NCI-H2227 (cell line): Measurements from ENCODE around the gene SF3B5.
A peak's percentile ranks its signal among the peaks of the same experiment; 100 is the strongest.
"Not testable (repeated sequence)": the region's sequence is repeated elsewhere in the genome, so short reads cannot be mapped to it uniquely, and the experiment has no call there.

Experiments used
- DNase-seq: peaks from one replicate; lab custom pipeline; 2025; ENCODE audit not compliant: unreplicated experiment; lab: John Stamatoyannopoulos, UW

Gene SF3B5

DNA sequence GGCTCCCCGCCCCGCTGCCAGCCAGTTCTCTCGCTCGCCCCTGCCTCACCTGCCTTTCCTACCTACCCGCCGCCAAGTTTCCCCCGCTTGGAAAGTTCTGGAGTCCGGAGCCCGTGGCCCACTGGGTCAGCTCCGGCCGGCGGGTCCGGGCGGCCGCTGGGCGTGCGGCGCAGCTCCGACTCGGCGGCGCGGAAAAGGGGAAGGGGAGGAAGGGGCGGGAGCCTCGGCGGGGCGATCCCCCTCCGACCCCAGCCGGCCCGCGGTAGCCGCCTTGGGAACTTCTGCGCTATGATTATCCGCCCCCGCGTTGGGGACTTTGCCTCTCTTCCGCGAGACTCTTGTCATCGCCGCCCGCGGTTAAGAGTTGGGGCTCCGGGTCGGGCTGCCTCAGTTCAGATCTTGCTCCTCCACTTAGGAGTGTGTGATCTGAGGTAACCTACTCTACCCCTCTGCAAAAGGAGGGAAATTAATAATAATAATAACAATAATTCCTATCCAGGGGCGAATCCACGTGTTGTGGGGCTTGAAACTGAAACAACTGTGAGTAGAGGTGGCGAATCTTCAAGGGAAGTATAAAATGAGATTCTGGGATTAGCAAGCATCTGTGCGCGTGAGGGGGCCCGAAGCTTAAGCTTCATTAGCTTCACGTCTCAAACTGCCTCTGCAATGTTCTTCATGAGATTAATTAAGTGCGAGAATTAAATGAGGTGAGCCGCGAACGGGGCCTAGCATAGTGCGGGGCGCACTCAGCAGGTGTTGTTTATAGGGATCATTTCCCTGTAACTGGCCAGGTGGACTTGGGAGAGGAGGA lies 30.8 kb downstream of the SF3B5 start:
- no peak for DNase-seq

DNA sequence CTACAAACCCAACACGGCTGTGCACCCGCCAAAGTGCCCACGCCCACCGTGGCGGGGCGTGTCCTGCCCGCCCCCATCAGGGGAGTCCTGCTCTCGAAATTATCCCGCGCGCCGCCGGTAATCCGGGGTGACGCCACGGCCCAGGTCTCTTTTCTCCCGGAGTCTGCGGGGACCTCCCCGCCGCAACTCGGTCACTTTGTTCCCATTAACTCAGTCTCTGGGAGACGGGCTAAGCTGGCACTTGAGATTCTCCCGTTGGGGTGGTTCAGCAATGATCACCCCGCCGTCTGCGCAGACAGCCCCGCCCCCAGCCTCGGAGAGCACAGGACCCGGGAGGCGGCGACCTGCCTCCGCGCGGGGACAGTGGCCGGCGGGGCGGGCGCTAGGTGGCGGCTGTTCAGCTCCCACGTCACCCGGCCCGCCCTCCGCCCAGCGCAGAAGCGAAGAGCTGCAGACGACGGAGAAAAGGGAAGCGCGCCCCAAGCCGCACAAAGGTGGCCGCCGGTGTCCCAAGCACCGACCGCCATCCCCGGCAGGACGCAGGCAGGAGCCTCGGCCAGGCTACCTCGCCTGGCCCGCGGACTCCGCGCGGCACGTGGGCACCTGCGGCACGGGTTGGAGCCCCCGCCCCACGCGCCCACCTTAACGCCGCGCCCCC lies 31.5 kb downstream of the SF3B5 start:
- DNase-seq, result peak; percentile 64

DNA sequence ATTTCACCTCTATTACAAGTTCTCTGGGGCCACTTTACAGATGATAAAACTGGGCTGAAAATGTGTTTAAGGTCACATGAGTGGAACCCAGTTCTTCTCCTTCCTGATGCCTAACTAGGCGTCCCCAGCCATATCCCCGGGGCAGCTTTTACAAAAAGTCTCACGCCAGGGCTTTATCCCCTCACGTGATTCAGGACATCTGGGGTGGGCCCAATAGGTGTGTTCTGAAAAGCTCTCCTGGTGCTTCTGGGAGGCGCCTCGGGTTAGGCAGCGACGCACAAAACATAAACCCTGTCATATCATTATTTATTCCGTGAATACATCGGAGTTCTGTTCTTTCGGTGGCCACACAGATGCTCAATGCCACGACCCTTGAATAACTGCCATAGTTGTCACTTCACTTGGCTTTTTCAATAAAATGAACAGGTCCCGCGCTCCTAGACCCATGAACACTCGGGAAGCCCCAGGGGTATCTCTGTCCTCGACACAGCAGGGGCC lies 32.1 kb downstream of the SF3B5 start:
- DNase-seq, result no peak

DNA sequence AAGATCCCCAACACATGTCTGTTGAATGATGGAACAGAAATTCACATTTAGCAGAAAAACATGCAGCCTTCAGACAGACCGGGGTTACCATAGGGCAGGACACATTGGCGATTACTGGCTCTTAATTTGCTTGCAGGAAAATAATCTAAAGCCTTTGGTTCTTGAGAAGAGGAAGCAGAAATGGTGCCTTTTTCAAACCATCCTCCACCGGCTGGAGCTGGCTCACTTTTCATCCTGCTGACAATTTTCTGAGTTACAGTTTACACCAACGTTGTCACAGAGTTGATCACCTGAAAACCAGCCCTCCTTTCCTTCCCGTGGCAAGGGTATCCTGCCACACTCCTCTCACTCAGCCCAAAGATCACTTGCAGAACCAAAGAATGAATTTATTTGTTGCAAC lies 32.6 kb downstream of the SF3B5 start:
- no peak for DNase-seq

DNA sequence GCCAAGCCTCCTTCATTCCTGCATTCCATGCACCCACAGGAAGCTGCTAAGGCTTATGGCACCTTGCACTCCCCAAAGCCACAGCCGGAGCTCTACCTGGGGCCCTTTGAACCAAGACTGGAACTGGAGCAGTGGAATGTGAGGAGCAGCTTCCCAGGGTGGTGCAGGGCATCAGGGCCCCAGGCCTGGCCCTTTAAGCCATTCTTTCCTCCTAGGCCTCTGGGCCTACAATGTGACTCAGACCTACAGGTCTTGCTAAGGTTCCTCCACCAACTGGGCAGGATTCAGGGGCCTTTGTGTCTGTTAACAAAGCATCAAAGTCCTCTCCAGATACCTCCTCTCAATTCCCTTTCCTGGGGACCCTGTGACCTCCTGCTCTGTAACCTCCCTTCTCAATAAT lies 36.2 kb downstream of the SF3B5 start:
- DNase-seq, result no peak

DNA sequence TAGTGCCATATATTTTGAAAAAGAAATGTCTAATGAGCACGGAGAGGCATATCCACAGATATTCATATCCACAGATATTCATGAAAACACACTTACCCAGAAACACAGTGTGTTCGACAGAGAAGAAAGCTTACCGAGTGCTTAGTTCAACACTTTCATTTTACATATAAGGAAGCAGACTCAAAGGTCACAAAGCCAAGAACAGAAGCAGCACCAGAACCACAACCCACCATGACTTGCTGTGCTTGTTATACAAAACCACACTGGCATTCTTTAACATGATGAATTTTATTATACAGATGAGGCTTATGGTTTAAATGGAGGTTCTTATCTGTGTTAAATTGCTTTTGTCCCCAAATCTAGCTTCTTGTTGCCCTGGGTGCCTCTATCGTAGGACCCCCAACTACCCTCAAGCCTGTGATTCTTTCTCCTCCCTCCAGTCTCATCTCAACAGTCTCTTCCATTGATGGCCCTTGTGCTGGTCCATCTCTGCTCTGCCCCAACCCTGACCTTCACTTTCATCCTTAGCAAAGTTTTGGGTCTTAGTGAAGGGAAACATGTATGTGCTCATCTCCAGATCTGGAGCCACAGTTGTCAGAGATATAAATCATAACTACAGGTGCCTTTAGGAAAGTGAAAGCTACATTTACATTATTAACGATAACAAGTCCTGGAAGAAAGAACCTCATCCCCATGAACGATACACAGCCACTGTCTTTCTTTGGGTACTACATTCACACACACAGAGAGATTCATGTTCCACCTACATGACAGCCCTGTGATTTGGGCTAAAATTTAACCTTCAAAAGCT lies 40.0 kb downstream of the SF3B5 start:
- DNase-seq, result no peak

DNA sequence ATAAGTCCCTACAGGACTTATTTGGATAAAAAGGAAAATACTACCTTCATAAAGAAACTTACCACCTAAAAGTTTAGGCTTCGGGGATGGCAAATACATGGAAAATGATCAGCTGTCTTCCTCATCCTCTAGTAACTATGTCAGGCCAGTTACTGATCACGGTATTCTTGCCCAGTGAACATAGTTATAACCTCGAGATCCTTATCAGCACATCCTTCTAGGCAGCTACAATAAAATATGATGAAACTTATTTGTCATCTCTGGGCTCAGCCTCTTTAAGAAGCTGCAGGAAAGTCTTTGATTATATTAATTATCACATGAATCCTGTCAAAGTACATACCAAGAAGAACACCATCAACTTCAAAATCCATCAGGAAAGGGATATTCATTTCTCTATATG lies 41.8 kb downstream of the SF3B5 start:
- no peak for DNase-seq

DNA sequence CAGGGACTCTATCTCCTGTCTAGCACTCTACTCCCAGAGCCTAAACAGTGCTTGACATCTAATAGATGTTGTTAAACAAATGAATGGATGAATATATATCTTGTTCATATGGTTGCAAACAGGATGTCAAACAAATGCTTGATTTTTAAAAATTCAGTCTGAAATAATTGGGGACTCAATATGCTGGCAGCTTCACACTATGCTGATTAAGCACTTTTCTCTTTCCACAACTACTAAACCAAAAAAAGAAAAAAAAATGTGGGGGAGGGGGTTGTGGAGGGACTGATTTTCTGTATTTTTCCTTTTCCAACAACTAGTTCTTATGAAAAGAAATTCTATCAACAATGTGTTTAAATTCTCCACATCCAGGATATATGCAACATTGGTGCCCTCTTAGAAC lies 42.9 kb downstream of the SF3B5 start:
- DNase-seq, result no peak

DNA sequence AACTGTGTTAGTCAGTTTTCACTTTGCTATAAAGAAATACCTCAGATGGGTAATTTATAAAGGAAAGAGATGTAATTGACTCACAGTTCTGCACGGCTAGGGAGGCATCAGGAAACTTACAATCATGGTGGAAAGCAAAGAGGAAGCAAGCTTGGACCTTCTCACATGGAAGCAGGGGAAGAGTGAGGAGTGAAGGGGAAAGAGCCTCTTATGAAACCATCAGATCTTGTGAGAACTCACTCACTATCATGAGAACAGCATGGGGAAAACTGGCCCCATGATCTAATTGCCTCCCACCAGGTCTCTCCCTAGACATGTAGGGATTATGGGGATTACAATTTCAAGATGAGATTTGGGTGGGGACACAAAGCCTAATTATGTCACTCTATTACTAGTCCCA lies 46.0 kb downstream of the SF3B5 start:
- DNase-seq, result no peak

DNA sequence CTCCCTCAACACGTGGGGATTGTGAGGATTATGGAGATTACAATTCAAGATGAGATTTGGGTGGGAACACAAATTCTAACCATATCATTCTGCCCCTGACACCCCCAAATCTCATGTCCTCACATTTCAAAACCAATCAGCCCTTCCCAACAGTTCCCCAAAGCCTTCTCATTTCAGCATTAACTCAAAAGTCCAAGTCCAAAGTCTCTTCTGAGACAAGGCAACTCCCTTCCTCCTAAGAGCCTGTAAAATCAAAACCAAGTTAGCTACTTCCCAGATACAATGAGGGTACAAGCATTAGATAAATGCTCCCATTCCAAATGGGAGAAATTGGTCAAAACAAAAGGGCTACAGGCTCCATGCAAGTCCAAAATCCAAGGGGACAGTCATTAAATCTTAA lies 47.7 kb downstream of the SF3B5 start:
- DNase-seq, result no peak

DNA sequence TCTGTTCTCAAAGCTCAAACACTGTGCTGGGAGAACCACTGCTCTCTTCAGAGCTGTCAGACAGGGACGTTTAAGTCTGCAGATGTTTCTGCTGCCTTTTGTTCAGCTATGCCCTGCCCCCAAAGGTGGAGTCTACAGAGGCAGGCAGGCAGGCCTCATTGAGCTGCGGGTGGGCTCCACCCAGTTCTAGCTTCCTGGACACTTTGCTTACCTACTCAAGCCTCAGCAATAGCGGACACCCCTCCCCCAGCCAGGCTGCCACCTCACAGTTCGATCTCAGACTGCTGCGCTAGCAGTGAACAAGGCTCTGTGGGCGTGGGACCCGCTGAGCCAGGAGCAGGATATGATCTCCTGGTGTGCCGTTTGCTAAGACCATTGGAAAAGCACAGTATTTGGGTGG lies 48.7 kb downstream of the SF3B5 start:
- DNase-seq, result not testable (repeated sequence)

DNA sequence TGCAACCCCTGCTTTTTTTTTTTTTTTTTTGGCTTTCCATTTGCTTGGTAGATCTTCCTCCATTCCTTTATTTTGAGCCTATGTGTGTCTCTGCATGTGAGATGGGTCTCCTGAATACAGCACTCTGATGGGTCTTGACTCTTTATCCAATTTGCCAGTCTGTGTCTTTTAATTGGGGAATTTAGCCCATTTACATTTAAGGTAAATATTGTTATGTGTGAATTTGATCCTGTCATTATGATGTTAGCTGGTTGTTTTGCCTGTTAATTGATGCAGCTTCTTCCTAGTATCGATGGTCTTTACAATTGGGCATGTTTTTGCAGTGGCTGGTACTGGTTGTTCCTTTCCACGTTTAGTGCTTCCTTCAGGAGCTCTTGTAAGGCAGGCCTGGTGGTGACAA lies 50.4 kb downstream of the SF3B5 start:
- not testable (repeated sequence) for DNase-seq
